SK-N-SH treated with all-trans-retinoic acid at 6 μM for 48 hours (cell line): ENCODE results near the gene DPP8.

Experiments used
- CSRNP3 ChIP-seq: fragments of 250-450 bp; sonication (Bioruptor Pico); IDR thresholded peaks from 2 replicates; pipeline ENCODE4 v1.5.1; 2021; ENCODE audit warnings: mild to moderate bottlenecking, moderate library complexity
- PPARA ChIP-seq: fragments of 250-450 bp; sonication (Bioruptor Pico); IDR thresholded peaks from 2 replicates; pipeline ENCODE4 v1.5.0; 2020; ENCODE audit warnings: mild to moderate bottlenecking, borderline replicate concordance
- TCF4 ChIP-seq: fragments of 250-450 bp; sonication (Bioruptor Pico); IDR thresholded peaks from 2 replicates; pipeline ENCODE4 v1.8.0; 2021; ENCODE audit warnings: mild to moderate bottlenecking, moderate library complexity, borderline replicate concordance
- TOX ChIP-seq: fragments of 250-450 bp; sonication (Bioruptor Pico); IDR thresholded peaks from 2 replicates; pipeline ENCODE4 v1.8.0; 2021; ENCODE audit warnings: mild to moderate bottlenecking, moderate library complexity, borderline replicate concordance
- TF ChIP-seq, protein P1 (sequence below): fragments of 250-450 bp; sonication (Bioruptor Pico); IDR thresholded peaks from 2 replicates; pipeline ENCODE4 v1.8.0; 2020; ENCODE audit warnings: mild to moderate bottlenecking, moderate library complexity, borderline replicate concordance
- TF ChIP-seq, protein P2 (sequence below): fragments of 250-450 bp; sonication (Bioruptor Pico); IDR thresholded peaks from 2 replicates; pipeline ENCODE4 v1.5.0; 2020; ENCODE audit warnings: mild to moderate bottlenecking, moderate library complexity

DNA sequence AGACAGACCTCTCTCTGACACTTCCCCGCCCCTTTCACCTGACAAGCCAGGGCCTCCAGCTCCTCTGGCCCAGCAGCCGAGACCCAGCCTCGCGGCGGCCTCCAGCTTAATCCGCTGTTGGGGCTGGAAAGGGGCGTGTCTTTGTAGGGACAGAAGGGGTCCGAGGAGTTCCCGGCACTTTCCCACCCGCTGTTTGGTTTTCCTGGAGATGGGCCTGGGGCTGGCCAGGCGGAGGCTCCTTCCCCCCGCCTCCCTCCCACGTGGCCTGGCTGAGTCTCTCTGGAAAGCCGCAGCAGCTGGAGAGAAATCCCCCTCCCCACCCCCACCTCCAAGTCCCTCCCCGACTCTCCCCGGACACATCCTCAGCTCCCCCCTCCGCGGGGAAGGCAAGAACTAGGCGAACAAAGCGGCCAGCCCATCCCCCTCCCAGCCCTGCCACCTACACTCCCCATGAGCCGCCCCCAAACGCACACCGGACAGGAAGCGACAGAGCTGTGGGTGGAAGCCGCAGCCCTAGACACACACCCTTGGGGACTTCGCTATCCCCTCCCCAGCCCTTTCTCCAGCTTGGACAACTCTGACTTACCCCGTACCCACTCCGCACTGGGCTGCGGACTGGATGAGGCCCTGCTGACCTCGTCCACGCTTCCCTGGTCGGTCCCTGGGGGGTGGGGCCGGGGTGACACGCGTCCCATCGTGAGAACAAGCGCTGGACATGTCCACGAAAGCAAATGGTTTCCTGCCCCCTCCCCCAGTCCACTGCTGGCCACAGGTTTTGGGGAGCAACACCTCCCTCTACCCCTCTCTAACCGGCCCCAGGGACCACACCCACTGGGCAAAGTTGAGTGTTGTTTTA lies 95.9 kb downstream of the DPP8 start:
- TF ChIP-seq TOX (CRISPR knock-in tag) (no peak), PPARA (CRISPR knock-in tag) (no peak), CSRNP3 (CRISPR knock-in tag) (no peak), TCF4 (no peak)
- TF ChIP-seq, protein P1, sequence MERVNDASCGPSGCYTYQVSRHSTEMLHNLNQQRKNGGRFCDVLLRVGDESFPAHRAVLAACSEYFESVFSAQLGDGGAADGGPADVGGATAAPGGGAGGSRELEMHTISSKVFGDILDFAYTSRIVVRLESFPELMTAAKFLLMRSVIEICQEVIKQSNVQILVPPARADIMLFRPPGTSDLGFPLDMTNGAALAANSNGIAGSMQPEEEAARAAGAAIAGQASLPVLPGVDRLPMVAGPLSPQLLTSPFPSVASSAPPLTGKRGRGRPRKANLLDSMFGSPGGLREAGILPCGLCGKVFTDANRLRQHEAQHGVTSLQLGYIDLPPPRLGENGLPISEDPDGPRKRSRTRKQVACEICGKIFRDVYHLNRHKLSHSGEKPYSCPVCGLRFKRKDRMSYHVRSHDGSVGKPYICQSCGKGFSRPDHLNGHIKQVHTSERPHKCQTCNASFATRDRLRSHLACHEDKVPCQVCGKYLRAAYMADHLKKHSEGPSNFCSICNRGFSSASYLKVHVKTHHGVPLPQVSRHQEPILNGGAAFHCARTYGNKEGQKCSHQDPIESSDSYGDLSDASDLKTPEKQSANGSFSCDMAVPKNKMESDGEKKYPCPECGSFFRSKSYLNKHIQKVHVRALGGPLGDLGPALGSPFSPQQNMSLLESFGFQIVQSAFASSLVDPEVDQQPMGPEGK = no peak
- TF ChIP-seq, protein P2, sequence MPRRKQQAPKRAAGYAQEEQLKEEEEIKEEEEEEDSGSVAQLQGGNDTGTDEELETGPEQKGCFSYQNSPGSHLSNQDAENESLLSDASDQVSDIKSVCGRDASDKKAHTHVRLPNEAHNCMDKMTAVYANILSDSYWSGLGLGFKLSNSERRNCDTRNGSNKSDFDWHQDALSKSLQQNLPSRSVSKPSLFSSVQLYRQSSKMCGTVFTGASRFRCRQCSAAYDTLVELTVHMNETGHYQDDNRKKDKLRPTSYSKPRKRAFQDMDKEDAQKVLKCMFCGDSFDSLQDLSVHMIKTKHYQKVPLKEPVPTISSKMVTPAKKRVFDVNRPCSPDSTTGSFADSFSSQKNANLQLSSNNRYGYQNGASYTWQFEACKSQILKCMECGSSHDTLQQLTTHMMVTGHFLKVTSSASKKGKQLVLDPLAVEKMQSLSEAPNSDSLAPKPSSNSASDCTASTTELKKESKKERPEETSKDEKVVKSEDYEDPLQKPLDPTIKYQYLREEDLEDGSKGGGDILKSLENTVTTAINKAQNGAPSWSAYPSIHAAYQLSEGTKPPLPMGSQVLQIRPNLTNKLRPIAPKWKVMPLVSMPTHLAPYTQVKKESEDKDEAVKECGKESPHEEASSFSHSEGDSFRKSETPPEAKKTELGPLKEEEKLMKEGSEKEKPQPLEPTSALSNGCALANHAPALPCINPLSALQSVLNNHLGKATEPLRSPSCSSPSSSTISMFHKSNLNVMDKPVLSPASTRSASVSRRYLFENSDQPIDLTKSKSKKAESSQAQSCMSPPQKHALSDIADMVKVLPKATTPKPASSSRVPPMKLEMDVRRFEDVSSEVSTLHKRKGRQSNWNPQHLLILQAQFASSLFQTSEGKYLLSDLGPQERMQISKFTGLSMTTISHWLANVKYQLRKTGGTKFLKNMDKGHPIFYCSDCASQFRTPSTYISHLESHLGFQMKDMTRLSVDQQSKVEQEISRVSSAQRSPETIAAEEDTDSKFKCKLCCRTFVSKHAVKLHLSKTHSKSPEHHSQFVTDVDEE (CRISPR knock-in tag) = no peak
